GM23338 (cell line): ENCODE results near the gene KRTAP4-1. TPM values are rescaled to one million over a fixed set of nuclear protein-coding genes. Genes with fewer than 3 reads are reported as not detected.

Source experiments
- ATAC-seq: fragments of 200-7000 bp; cut with Tn5 transposase; 3 replicates; pipeline ENCODE4 v1.9.1; 2020
- DNase-seq: peaks from one replicate; pipeline ENCODE4 v3.0.0-alpha.2; 2015; ENCODE audit warnings: low spot score
- H2AFZ ChIP-seq: fragments of 200-600 bp; sonication (generic); 2 replicates; pipeline ENCODE4 v1.8.0; 2016; ENCODE audit warnings: antibody characterized with exemption, mild to moderate bottlenecking, moderate library complexity
- H3F3A ChIP-seq: fragments of 200-600 bp; sonication (generic); replicated peaks from 2 replicates; pipeline ENCODE4 v1.8.0; 2017; ENCODE audit warnings: antibody characterized with exemption, mixed run types, low read depth
- H3K27ac ChIP-seq: fragments of 200-600 bp; sonication (generic); 2 replicates; pipeline ENCODE4 v1.6.1; 2016; ENCODE audit warnings: low read depth
- H3K27me3 ChIP-seq: fragments of 200-600 bp; sonication (generic); 2 replicates; pipeline ENCODE4 v1.8.0; 2016; ENCODE audit warnings: mild to moderate bottlenecking, mixed run types, moderate library complexity; ENCODE audit not compliant: insufficient read depth
- H3K36me3 ChIP-seq: fragments of 200-600 bp; sonication (generic); 2 replicates; pipeline ENCODE4 v1.8.0; 2016; ENCODE audit warnings: mild to moderate bottlenecking; ENCODE audit not compliant: insufficient read depth
- H3K4me1 ChIP-seq: fragments of 200-600 bp; sonication (generic); 2 replicates; pipeline ENCODE4 v1.8.0; 2016; ENCODE audit warnings: mild to moderate bottlenecking, moderate library complexity; ENCODE audit not compliant: insufficient read depth
- H3K4me2 ChIP-seq: fragments of 200-600 bp; sonication (generic); 2 replicates; pipeline ENCODE4 v1.7.1; 2017; ENCODE audit warnings: mixed run types
- H3K4me3 ChIP-seq: fragments of 200-600 bp; sonication (generic); 2 replicates; pipeline ENCODE4 v1.6.1; 2016; ENCODE audit warnings: mixed run types
- H3K79me2 ChIP-seq: fragments of 200-600 bp; sonication (generic); replicated peaks from 2 replicates; pipeline ENCODE4 v1.8.0; 2017; ENCODE audit warnings: mild to moderate bottlenecking; ENCODE audit not compliant: insufficient read depth
- H3K9me2 ChIP-seq: fragments of 200-600 bp; sonication (generic); 2 replicates; pipeline ENCODE4 v1.8.0; 2017; ENCODE audit not compliant: insufficient read depth
- H4K20me1 ChIP-seq: fragments of 200-600 bp; sonication (generic); replicated peaks from 2 replicates; pipeline ENCODE4 v1.8.0; 2017; ENCODE audit warnings: mild to moderate bottlenecking; ENCODE audit not compliant: insufficient read depth
- H3K27ac Mint-ChIP-seq: 2 replicates; pipeline ENCODE4 v1.8.0; 2020; ENCODE audit warnings: inconsistent platforms, mild to moderate bottlenecking, moderate library complexity, mixed read lengths
- H3K27me3 Mint-ChIP-seq: 3 replicates; pipeline ENCODE4 v1.8.0; 2022; ENCODE audit warnings: low read depth, mild to moderate bottlenecking, moderate library complexity, mixed read lengths, inconsistent platforms; ENCODE audit not compliant: insufficient read depth, poor library complexity
- H3K36me3 Mint-ChIP-seq: 3 replicates; pipeline ENCODE4 v1.8.0; 2021; ENCODE audit warnings: low read depth, mild to moderate bottlenecking, inconsistent platforms, moderate library complexity, mixed read lengths
- H3K4me1 Mint-ChIP-seq: 3 replicates; pipeline ENCODE4 v1.8.0; 2020; ENCODE audit warnings: mild to moderate bottlenecking, inconsistent platforms, mixed read lengths
- H3K4me3 Mint-ChIP-seq: 3 replicates; pipeline ENCODE4 v1.8.0; 2021; ENCODE audit warnings: moderate library complexity, mild to moderate bottlenecking, inconsistent platforms, mixed read lengths
- H3K9me3 Mint-ChIP-seq: 3 replicates; pipeline ENCODE4 v1.8.0; 2020; ENCODE audit warnings: moderate library complexity, mild to moderate bottlenecking, inconsistent platforms, mixed read lengths
- CREB1 ChIP-seq: fragments of 250-450 bp; sonication (Bioruptor Pico); IDR thresholded peaks from 2 replicates; pipeline ENCODE4 v1.5.0; 2020; ENCODE audit warnings: low read depth, mild to moderate bottlenecking, moderate library complexity
- CTCF ChIP-seq, 2 experiments: fragments of 200-600 bp in 1 of 2; sonication (generic) in 1 of 2; conservative IDR thresholded peaks; 2 replicates each; pipeline versions ENCODE4 v1.5.1 to v1.6.1; 2016 to 2017; ENCODE audit warnings: antibody characterized with exemption in 2 of 2, low read depth in 2 of 2, mild to moderate bottlenecking in 2 of 2, moderate library complexity in 1 of 2
- ETS1 ChIP-seq: IDR thresholded peaks from 2 replicates; pipeline ENCODE4 v1.6.1; 2016; ENCODE audit warnings: antibody characterized with exemption
- EZH2 ChIP-seq: fragments of 200-600 bp; sonication (generic); IDR thresholded peaks from one replicate; pipeline ENCODE4 v1.8.0; 2017; ENCODE audit warnings: antibody characterized with exemption, mild to moderate bottlenecking, low read depth; ENCODE audit not compliant: unreplicated experiment
- EZH2phosphoT487 ChIP-seq: fragments of 200-600 bp; sonication (generic); IDR thresholded peaks from one replicate; pipeline ENCODE4 v1.8.1; 2018; ENCODE audit warnings: antibody characterized with exemption; ENCODE audit not compliant: unreplicated experiment
- JUNB ChIP-seq: IDR thresholded peaks from one replicate; pipeline ENCODE4 v1.6.1; 2016; ENCODE audit warnings: antibody characterized with exemption; ENCODE audit not compliant: unreplicated experiment
- NANOG ChIP-seq: IDR thresholded peaks from 2 replicates; pipeline ENCODE4 v1.6.1; 2016; ENCODE audit warnings: antibody characterized with exemption, borderline replicate concordance
- POLR2AphosphoS5 ChIP-seq: IDR thresholded peaks from 2 replicates; pipeline ENCODE4 v1.6.1; 2016; ENCODE audit warnings: antibody characterized with exemption, low read depth
- REST ChIP-seq: IDR thresholded peaks from one replicate; pipeline ENCODE4 v1.6.1; 2018; ENCODE audit warnings: antibody characterized with exemption; ENCODE audit not compliant: unreplicated experiment
- STAT1 ChIP-seq: IDR thresholded peaks from one replicate; pipeline ENCODE4 v1.6.1; 2016; ENCODE audit warnings: antibody characterized with exemption; ENCODE audit not compliant: unreplicated experiment
- ZNF114 ChIP-seq: fragments of 250-450 bp; sonication (Bioruptor Pico); IDR thresholded peaks from 2 replicates; pipeline ENCODE4 v1.5.0; 2020; ENCODE audit warnings: mild to moderate bottlenecking, moderate library complexity
- ZNF331 ChIP-seq: fragments of 250-450 bp; sonication (Bioruptor Pico); IDR thresholded peaks from 2 replicates; pipeline ENCODE4 v1.5.0; 2020; ENCODE audit warnings: low read depth, mild to moderate bottlenecking, moderate library complexity
- ZNF462 ChIP-seq: fragments of 250-450 bp; sonication (Bioruptor Pico); IDR thresholded peaks from 2 replicates; pipeline ENCODE4 v1.5.0; 2020; ENCODE audit warnings: mild to moderate bottlenecking, moderate library complexity
- polyA plus RNA-seq: library from polyadenylated mRNA; unstranded; fragments of >200 nt; fragmentation: Nextera tagmentation; extraction: Ambion mirVana; gene quantifications from 2 replicates; pipeline ENCODE4 v1.2.1, GENCODE V29; 2016
- total RNA-seq: library from RNA; depleted of rRNA; stranded (reverse); fragments of >200 nt; shearing (Covaris generic); gene quantifications from 2 replicates; pipeline ENCODE4 v1.2.3, GENCODE V29; 2014

KRTAP4-1 gene
- total and polyA plus RNA-seq, 2 experiments from 2014 or later, result not detected

GRCh38 chr17:41147531-41148204 is 37.0 kb downstream of the KRTAP4-1 start:
- peaks cover 17% of the 10 kb centered on the region for H3K9me3 Mint-ChIP-seq
- Histone ChIP-seq H3K36me3 (no peaks in the 10 kb centered on the region; the same call in 1 of the 2 replicates), H4K20me1 (no peaks in the 10 kb centered on the region), H3K4me1 (0 out of 2 replicates have a peak, but pooled peaks cover 3% of the 10 kb centered on the region), H3K79me2 (no peaks in the 10 kb centered on the region), H3K4me3 (no peak overlapping the region), H3K4me2 (no peak overlapping the region), H3K9me2 (no peaks in the 10 kb centered on the region), H3F3A (no peaks in the 10 kb centered on the region), H3K27ac (no peak overlapping the region), H3K27me3 (no peaks in the 10 kb centered on the region), H2AFZ (no peak overlapping the region)
- no peak overlapping the region for H3K4me3 Mint-ChIP-seq
- ATAC-seq, result no peak
- DNase-seq, result no peak
- H3K27ac Mint-ChIP-seq, result no peak overlapping the region
- TF ChIP-seq EZH2phosphoT487 (no peak), ZNF114 (CRISPR knock-in tag) (no peak), JUNB (no peak), NANOG (no peak), REST (no peak), STAT1 (no peak), EZH2 (no peak), POLR2AphosphoS5 (no peak), ZNF331 (CRISPR knock-in tag) (no peak), ZNF462 (CRISPR knock-in tag) (no peak), CTCF (conservative IDR thresholded peaks at IDR 0.05; ENCODE audit: low read depth in 2 of 2) (no peak), CREB1 (no peak), ETS1 (no peak)
- peaks cover 13% of the 10 kb centered on the region for H3K36me3 Mint-ChIP-seq
- H3K4me1 Mint-ChIP-seq, result peaks cover 3% of the 10 kb centered on the region; the same call in 2 of the 3 replicates
- H3K27me3 Mint-ChIP-seq, result peaks cover 5% of the 10 kb centered on the region
